GM12878 (cell line): ENCODE measurements around the gene MAP7. TPM values are rescaled to one million over a fixed set of nuclear protein-coding genes. Genes with fewer than 3 reads are reported as not detected.

Experiments used
- ATAC-seq: fragments of 200-7000 bp; cut with Tn5 transposase; 3 replicates; pipeline ENCODE4 v1.9.1; 2020; ENCODE audit warnings: mild to moderate bottlenecking, moderate library complexity
- BruUV-seq: library from RNA; stranded (reverse); fragments of 400-500 nt; replicated peaks from 2 replicates; lab custom pipeline; 2021; lab: Mats Ljungman, UMichigan
- CTCF ChIA-PET: fragments of 300-600 bp; sonication (Branson Sonifier 250); formaldehyde crosslinking; extraction: SDS; loops from one replicate; lab custom pipeline; 2021; ENCODE audit warnings: inconsistent platforms; lab: Yijun Ruan, JAX
- POLR2A ChIA-PET: fragments of 350-600 bp; formaldehyde crosslinking; extraction: SDS; loops from one replicate; lab custom pipeline; 2021; ENCODE audit warnings: inconsistent platforms; lab: Charles Lee
- RAD21 ChIA-PET: fragments of 300-600 bp; sonication (Branson Sonifier 250); formaldehyde crosslinking; loops from one replicate; lab custom pipeline; 2023; ENCODE audit warnings: antibody characterized with exemption; ENCODE audit not compliant: unreplicated experiment; lab: Charles Lee
- SMC1A ChIA-PET: fragments of 300-600 bp; sonication (Branson Sonifier 250); formaldehyde crosslinking; loops from one replicate; lab custom pipeline; 2023; ENCODE audit not compliant: unreplicated experiment, uncharacterized antibody; lab: Charles Lee
- DNase-seq: peaks from one replicate; pipeline ENCODE4 v3.0.0-alpha.2; 2011; ENCODE audit warnings: low read depth, low spot score
- FAIRE-seq: peaks from 3 replicates; lab custom pipeline; 2011; peaks lifted over from hg19 to GRCh38; lab: Jason Lieb, UNC
- H2AFZ ChIP-seq: 2 replicates; pipeline ENCODE4 v1.6.0; 2011; ENCODE audit warnings: low read depth, low read length, control low read depth; ENCODE audit not compliant: control insufficient read depth
- H3K27ac ChIP-seq: 2 replicates; pipeline ENCODE4 v1.5.1; 2011; ENCODE audit warnings: control low read depth; ENCODE audit not compliant: control insufficient read depth, insufficient read depth
- H3K27me3 ChIP-seq, 2 experiments: replicated peaks in 1 of 2; 2 replicates each; pipeline versions ENCODE4 v1.6.0 to v1.6.1; 2011; ENCODE audit warnings: low read length in 1 of 2; ENCODE audit not compliant: control insufficient read depth in 2 of 2, insufficient read depth in 2 of 2
- H3K36me3 ChIP-seq, 2 experiments: 2 replicates each; pipeline ENCODE4 v1.5.1; 2011; ENCODE audit warnings: low read length in 1 of 2; ENCODE audit not compliant: control insufficient read depth in 2 of 2, insufficient read depth in 2 of 2
- H3K4me1 ChIP-seq: 2 replicates; pipeline ENCODE4 v1.6.1; 2011; ENCODE audit warnings: mild to moderate bottlenecking, low read length, moderate library complexity, mixed read lengths; ENCODE audit not compliant: control insufficient read depth, insufficient read depth
- H3K4me2 ChIP-seq: 2 replicates; pipeline ENCODE4 v1.6.0; 2011; ENCODE audit warnings: control low read depth; ENCODE audit not compliant: control insufficient read depth, insufficient read depth
- H3K4me3 ChIP-seq: fragments of 200-600 bp; sonication (generic); 2 replicates; pipeline ENCODE4 v1.5.1; 2016
- H3K79me2 ChIP-seq: 2 replicates; pipeline ENCODE4 v1.6.0; 2011; ENCODE audit warnings: low read length; ENCODE audit not compliant: control insufficient read depth, insufficient read depth
- H3K9ac ChIP-seq: 2 replicates; pipeline ENCODE4 v1.8.0; 2011; ENCODE audit warnings: low read length, control low read depth, mixed read lengths; ENCODE audit not compliant: control insufficient read depth, insufficient read depth
- H3K9me3 ChIP-seq: replicated peaks from 3 replicates; pipeline ENCODE4 v1.5.1; 2011; ENCODE audit warnings: mild to moderate bottlenecking, low read length; ENCODE audit not compliant: control insufficient read depth, insufficient read depth
- H4K20me1 ChIP-seq: 2 replicates; pipeline ENCODE4 v1.6.0; 2011; ENCODE audit not compliant: control insufficient read depth, insufficient read depth
- GABPA ChIP-seq: IDR thresholded peaks from 2 replicates; pipeline ENCODE4 v1.6.1; 2014; ENCODE audit warnings: antibody characterized with exemption, low read depth, mild to moderate bottlenecking, inconsistent platforms
- MYC ChIP-seq: IDR thresholded peaks from 2 replicates; pipeline ENCODE4 v1.6.1; 2011; ENCODE audit warnings: mild to moderate bottlenecking, low read length, moderate library complexity, inconsistent platforms; ENCODE audit not compliant: insufficient read depth, insufficient replicate concordance, insufficient read length, severe bottlenecking
- SPI1 ChIP-seq: IDR thresholded peaks from 2 replicates; pipeline ENCODE4 v1.6.1; 2011; ENCODE audit warnings: low read depth, mild to moderate bottlenecking, low read length, moderate library complexity, borderline replicate concordance; ENCODE audit not compliant: insufficient read depth
- WGBS: methylation state at CpG from one replicate; pipeline ENCODE4 v1.1.6; 2016; ENCODE audit warnings: low lambda C conversion rate; ENCODE audit not compliant: insufficient replicate concordance, insufficient coverage; ENCODE audit errors: missing lambda C conversion rate; 5-methylcytosine and 5-hydroxymethylcytosine counted together
- in situ Hi-C: fragments of 300-500 bp; cut with MboI; formaldehyde crosslinking; loops from 9 replicates; pipeline ENCODE4 v1.14.3; 2018; ENCODE audit warnings: mixed read lengths
- intact Hi-C: fragments of 100-400 bp; cut with micrococcal nuclease; formaldehyde crosslinking; loops from one replicate; pipeline ENCODE4 v1.14.2; 2022; ENCODE audit not compliant: unreplicated experiment
- polyA plus RNA-seq, 11 experiments: library from polyadenylated mRNA; depleted of rRNA in 4 of 11; unstranded in 6 of 11; stranded (reverse) in 5 of 11; fragments of >200 nt; fragmentation: Nextera tagmentation in 4 of 11; fragmentation: Illumina TruSeq in 1 of 11; extraction: Ambion mirVana in 4 of 11; extraction: Trizol in 1 of 11; gene quantifications; 1 replicate in 1 of 11; 2 replicates in 10 of 11; pipeline versions ENCODE4 v1.2.1 to v1.2.3, GENCODE V29; 2011 to 2016; ENCODE audit warnings: inconsistent platforms in 2 of 11, missing spikeins in 2 of 11, low read depth in 1 of 11
- total RNA-seq, 4 experiments: library from RNA; depleted of rRNA in 3 of 4; stranded (reverse); fragments of >200 nt in 3 of 4; fragmentation: Illumina TruSeq in 1 of 4; extraction: Trizol in 1 of 4; gene quantifications; 2 replicates each; pipeline versions ENCODE4 v1.2.1 to v1.2.3, GENCODE V29; 2013 to 2021
- TF ChIP-seq, protein P1 (sequence below): IDR thresholded peaks from 2 replicates; pipeline ENCODE4 v1.6.1; 2011; ENCODE audit warnings: low read depth, mild to moderate bottlenecking, low read length, moderate library complexity, borderline replicate concordance; ENCODE audit errors: extremely low read depth
- TF ChIP-seq, protein P2 (sequence below): IDR thresholded peaks from 2 replicates; pipeline ENCODE4 v1.6.1; 2011; ENCODE audit warnings: borderline replicate concordance, low read depth, mild to moderate bottlenecking, moderate library complexity, mixed read lengths, low read length; ENCODE audit not compliant: insufficient read depth; ENCODE audit errors: extremely low read length
- TF ChIP-seq, protein P3 (sequence below): fragments of 450-650 bp; formaldehyde crosslinking; IDR thresholded peaks from 2 replicates; pipeline ENCODE4 v1.5.0; 2022; ENCODE audit warnings: mild to moderate bottlenecking, missing genetic modification characterization
- TF ChIP-seq, protein P4 (sequence below): fragments of 450-650 bp; IDR thresholded peaks from 2 replicates; pipeline ENCODE4 v1.6.1; 2017; ENCODE audit warnings: antibody characterized with exemption, mild to moderate bottlenecking, moderate library complexity

Gene MAP7
- total and polyA plus RNA-seq, 10 of the 15 experiments (the other 5 are each of a cell fraction or from before 2014, with no cell fraction given), result 0.04 to 0.17 (median 0.08) TPM; not detected in 2

DNA sequence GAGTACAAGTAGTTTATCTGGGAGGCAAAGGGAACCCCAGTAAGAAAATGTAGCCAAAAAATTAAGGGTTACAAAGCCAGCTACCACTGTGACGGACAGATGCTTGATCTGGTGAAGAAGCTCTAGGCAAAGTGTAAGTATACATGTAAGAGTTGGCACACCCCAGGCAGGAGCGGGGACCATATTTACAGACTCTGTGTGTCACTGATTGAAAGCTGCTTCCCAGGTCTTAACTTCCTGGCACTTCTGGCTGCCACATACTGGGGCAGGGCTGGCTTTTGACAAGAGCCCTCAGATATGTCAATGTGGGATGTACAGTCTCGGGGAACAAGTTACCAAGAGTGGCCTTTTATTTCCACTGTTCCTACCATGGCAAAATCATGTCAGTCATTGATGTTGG lies 212.6 kb downstream of the MAP7 start:
- FAIRE-seq (no peak), ATAC-seq (no peak), DNase-seq (no peak)
- POLR2A ChIA-PET, result no interaction called here
- intact Hi-C loops (no loop called here), in situ Hi-C loops (no loop called here)
- H3K4me3 ChIP-seq, result no peak overlapping the region
- H3K4me1 ChIP-seq, result no peaks in the 10 kb centered on the region
- H3K9ac ChIP-seq, result no peak overlapping the region
- CTCF ChIA-PET, result no interaction called here
- no peak overlapping the region for H3K4me2 ChIP-seq
- WGBS, result 46% methylated on average over 3 of the region's 3 CpGs
- no peaks in the 10 kb centered on the region for H4K20me1 ChIP-seq
- SMC1A ChIA-PET, result interaction anchor here (0.9 kb wide), 1 partner anchor 14 kb away, joined by 3 read pairs; no protein-coding TSS in a partner anchor
- H3K27ac ChIP-seq, result no peak overlapping the region
- H3K9me3 ChIP-seq, result no peaks in the 10 kb centered on the region
- no peaks in the 10 kb centered on the region; a peak in 2 of 4 replicates for H3K27me3 ChIP-seq
- H2AFZ ChIP-seq, result no peak overlapping the region
- TF ChIP-seq, protein P1, sequence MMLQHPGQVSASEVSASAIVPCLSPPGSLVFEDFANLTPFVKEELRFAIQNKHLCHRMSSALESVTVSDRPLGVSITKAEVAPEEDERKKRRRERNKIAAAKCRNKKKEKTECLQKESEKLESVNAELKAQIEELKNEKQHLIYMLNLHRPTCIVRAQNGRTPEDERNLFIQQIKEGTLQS, result no peak
- TF ChIP-seq SPI1, result no peak
- no peaks in the 10 kb centered on the region for H3K79me2 ChIP-seq
- no peaks in the 10 kb centered on the region for H3K36me3 ChIP-seq
- RAD21 ChIA-PET, result interaction anchor here (1.0 kb wide), 1 partner anchor 21 kb away, joined by 3 read pairs; no protein-coding TSS in a partner anchor
- no TSS peak for BruUV-seq

DNA sequence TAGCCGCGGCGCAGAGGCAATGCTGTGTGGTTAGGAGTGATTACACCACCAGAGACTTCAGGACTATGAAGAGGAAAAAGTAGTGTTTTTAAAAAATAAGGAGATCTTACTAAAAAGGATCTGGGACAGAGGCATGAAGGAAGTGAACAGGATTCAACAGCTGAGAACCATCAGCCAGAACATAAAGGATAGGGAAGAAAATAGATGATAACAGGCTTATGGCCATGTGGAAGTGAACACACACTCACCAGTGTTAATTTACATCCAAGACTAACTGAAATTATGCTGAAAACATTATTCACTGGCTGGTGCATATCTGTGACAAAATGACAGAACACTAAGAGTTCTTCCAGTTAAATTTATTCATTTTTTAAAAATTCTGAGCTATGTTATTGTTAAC lies 213.1 kb downstream of the MAP7 start:
- intact Hi-C loops, result no loop called here
- Histone ChIP-seq H3K4me2 (no peak overlapping the region), H3K9me3 (no peaks in the 10 kb centered on the region), H3K79me2 (no peaks in the 10 kb centered on the region), H2AFZ (no peak overlapping the region), H3K36me3 (no peaks in the 10 kb centered on the region), H4K20me1 (no peaks in the 10 kb centered on the region), H3K27ac (no peak overlapping the region), H3K4me1 (no peaks in the 10 kb centered on the region), H3K4me3 (no peak overlapping the region), H3K9ac (no peak overlapping the region), H3K27me3 (no peaks in the 10 kb centered on the region; a peak in 2 of 4 replicates)
- 98% methylated on average over 3 of the region's 3 CpGs for WGBS
- DNase-seq (no peak), ATAC-seq (no peak), FAIRE-seq (no peak)
- POLR2A ChIA-PET, result no interaction called here
- SMC1A ChIA-PET, result interaction anchor here (0.9 kb wide), 1 partner anchor 14 kb away, joined by 3 read pairs; no protein-coding TSS in a partner anchor
- CTCF ChIA-PET, result no interaction called here
- in situ Hi-C loops, result no loop called here
- RAD21 ChIA-PET, result interaction anchor here (1.0 kb wide), 1 partner anchor 20 kb away, joined by 3 read pairs; no protein-coding TSS in a partner anchor
- no TSS peak for BruUV-seq
- TF ChIP-seq, protein P2, sequence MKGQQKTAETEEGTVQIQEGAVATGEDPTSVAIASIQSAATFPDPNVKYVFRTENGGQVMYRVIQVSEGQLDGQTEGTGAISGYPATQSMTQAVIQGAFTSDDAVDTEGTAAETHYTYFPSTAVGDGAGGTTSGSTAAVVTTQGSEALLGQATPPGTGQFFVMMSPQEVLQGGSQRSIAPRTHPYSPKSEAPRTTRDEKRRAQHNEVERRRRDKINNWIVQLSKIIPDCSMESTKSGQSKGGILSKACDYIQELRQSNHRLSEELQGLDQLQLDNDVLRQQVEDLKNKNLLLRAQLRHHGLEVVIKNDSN, result no peak
- TF ChIP-seq MYC (no peak), GABPA (no peak)
- TF ChIP-seq, protein P3, sequence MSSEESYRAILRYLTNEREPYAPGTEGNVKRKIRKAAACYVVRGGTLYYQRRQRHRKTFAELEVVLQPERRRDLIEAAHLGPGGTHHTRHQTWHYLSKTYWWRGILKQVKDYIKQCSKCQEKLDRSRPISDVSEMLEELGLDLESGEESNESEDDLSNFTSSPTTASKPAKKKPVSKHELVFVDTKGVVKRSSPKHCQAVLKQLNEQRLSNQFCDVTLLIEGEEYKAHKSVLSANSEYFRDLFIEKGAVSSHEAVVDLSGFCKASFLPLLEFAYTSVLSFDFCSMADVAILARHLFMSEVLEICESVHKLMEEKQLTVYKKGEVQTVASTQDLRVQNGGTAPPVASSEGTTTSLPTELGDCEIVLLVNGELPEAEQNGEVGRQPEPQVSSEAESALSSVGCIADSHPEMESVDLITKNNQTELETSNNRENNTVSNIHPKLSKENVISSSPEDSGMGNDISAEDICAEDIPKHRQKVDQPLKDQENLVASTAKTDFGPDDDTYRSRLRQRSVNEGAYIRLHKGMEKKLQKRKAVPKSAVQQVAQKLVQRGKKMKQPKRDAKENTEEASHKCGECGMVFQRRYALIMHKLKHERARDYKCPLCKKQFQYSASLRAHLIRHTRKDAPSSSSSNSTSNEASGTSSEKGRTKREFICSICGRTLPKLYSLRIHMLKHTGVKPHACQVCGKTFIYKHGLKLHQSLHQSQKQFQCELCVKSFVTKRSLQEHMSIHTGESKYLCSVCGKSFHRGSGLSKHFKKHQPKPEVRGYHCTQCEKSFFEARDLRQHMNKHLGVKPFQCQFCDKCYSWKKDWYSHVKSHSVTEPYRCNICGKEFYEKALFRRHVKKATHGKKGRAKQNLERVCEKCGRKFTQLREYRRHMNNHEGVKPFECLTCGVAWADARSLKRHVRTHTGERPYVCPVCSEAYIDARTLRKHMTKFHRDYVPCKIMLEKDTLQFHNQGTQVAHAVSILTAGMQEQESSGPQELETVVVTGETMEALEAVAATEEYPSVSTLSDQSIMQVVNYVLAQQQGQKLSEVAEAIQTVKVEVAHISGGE, result no peak
- TF ChIP-seq, protein P4, sequence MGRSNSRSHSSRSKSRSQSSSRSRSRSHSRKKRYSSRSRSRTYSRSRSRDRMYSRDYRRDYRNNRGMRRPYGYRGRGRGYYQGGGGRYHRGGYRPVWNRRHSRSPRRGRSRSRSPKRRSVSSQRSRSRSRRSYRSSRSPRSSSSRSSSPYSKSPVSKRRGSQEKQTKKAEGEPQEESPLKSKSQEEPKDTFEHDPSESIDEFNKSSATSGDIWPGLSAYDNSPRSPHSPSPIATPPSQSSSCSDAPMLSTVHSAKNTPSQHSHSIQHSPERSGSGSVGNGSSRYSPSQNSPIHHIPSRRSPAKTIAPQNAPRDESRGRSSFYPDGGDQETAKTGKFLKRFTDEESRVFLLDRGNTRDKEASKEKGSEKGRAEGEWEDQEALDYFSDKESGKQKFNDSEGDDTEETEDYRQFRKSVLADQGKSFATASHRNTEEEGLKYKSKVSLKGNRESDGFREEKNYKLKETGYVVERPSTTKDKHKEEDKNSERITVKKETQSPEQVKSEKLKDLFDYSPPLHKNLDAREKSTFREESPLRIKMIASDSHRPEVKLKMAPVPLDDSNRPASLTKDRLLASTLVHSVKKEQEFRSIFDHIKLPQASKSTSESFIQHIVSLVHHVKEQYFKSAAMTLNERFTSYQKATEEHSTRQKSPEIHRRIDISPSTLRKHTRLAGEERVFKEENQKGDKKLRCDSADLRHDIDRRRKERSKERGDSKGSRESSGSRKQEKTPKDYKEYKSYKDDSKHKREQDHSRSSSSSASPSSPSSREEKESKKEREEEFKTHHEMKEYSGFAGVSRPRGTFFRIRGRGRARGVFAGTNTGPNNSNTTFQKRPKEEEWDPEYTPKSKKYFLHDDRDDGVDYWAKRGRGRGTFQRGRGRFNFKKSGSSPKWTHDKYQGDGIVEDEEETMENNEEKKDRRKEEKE, result no peak
